ENCODE measurements around the gene KCNAB2.
"Not testable (repeated sequence)": the region's sequence is repeated elsewhere in the genome, so short reads cannot be mapped to it uniquely, and the experiment has no call there.

The KCNAB2 gene

GRCh38 chr1:6059866-6060265, 14.2 kb downstream of the KCNAB2 start:
- peak in 1 of 2 experiments; percentile 65 for DNase-seq

GRCh38 chr1:6062670-6063069, 17.0 kb downstream of the KCNAB2 start:
- no peak for DNase-seq

GRCh38 chr1:6063532-6064053, 17.9 kb downstream of the KCNAB2 start:
- DNase-seq = not testable (repeated sequence)

GRCh38 chr1:6065093-6065858, 19.6 kb downstream of the KCNAB2 start:
- DNase-seq = no peak

- DNase-seq = no peak
Measured at GRCh38 chr1:6066680-6067079, 21.0 kb downstream of the KCNAB2 start.

GRCh38 chr1:6068073-6068472, 22.4 kb downstream of the KCNAB2 start:
- DNase-seq = no peak

GRCh38 chr1:6068932-6069331, 23.2 kb downstream of the KCNAB2 start:
- no peak for DNase-seq

- no peak for DNase-seq
Measured at GRCh38 chr1:6069573-6069972, 23.9 kb downstream of the KCNAB2 start.

GRCh38 chr1:6070450-6070974, 24.8 kb downstream of the KCNAB2 start:
- no peak for DNase-seq

- no peak for DNase-seq
Measured at GRCh38 chr1:6071219-6071618, 25.5 kb downstream of the KCNAB2 start.

- no peak for DNase-seq
Measured at GRCh38 chr1:6072774-6073479, 27.2 kb downstream of the KCNAB2 start.

- no peak for DNase-seq
Measured at GRCh38 chr1:6073480-6074053, 27.9 kb downstream of the KCNAB2 start.

GRCh38 chr1:6074192-6074901, 28.7 kb downstream of the KCNAB2 start:
- DNase-seq = no peak

- no peak for DNase-seq
Measured at GRCh38 chr1:6075748-6076147, 30.1 kb downstream of the KCNAB2 start.

GRCh38 chr1:6077061-6077460, 31.4 kb downstream of the KCNAB2 start:
- not testable (repeated sequence) for DNase-seq

- no peak for DNase-seq
Measured at GRCh38 chr1:6077506-6077905, 31.8 kb downstream of the KCNAB2 start.

GRCh38 chr1:6077919-6078318, 32.2 kb downstream of the KCNAB2 start:
- DNase-seq = no peak

GRCh38 chr1:6080469-6080868, 34.8 kb downstream of the KCNAB2 start:
- peak; percentile 35 to 65 for DNase-seq

GRCh38 chr1:6081901-6082300, 36.2 kb downstream of the KCNAB2 start:
- DNase-seq = no peak

GRCh38 chr1:6082430-6082971, 36.8 kb downstream of the KCNAB2 start:
- DNase-seq = peak; percentile 57 to 83

GRCh38 chr1:6083385-6083784, 37.7 kb downstream of the KCNAB2 start:
- no peak for DNase-seq

GRCh38 chr1:6083801-6084446, 38.2 kb downstream of the KCNAB2 start:
- peak; percentile 51 to 85 for DNase-seq
